GM18517 (cell line): ENCODE measurements around the gene KIF6.

ENCODE experiments used
- ATAC-seq: cut with Tn5 transposase; IDR thresholded peaks from one replicate; pipeline ENCODE4 v1.9.1; 2021; ENCODE audit warnings: mild to moderate bottlenecking, moderate library complexity; ENCODE audit not compliant: unreplicated experiment

KIF6 gene

GRCh38 chr6:39666706-39667489 is 58.3 kb downstream of the KIF6 start:
- no peak for ATAC-seq

- no peak for ATAC-seq
Observed at GRCh38 chr6:39665861-39666260, 59.3 kb downstream of the KIF6 start.

- no peak for ATAC-seq
Observed at GRCh38 chr6:39664173-39664572, 61.0 kb downstream of the KIF6 start.

- no peak for ATAC-seq
Observed at GRCh38 chr6:39657355-39658135, 67.7 kb downstream of the KIF6 start.

- ATAC-seq = no peak
Observed at GRCh38 chr6:39654121-39654520, 71.1 kb downstream of the KIF6 start.

DNA sequence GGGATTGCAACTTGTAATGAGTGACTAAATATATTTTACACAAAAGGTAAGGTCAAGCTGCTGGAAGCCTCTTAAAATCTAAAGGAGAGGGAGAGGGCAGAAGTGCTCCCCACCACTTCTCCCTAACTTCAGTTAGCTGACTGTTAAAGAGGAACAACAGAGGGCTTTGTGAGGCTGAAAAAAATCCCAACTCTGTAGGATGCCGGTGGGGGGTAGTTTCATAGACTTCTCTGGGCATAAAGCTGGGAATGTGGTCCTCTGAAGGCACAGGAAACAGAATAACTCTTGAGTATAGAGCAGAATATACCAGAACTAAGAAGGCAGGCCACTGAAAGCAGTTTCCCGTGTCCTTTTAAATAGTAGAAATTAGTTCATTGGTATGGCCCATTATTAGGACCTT is 71.6 kb downstream of the KIF6 start:
- ATAC-seq = no peak

- no peak for ATAC-seq
Observed at GRCh38 chr6:39649996-39650395, 75.2 kb downstream of the KIF6 start.

GRCh38 chr6:39646751-39647420 is 78.3 kb downstream of the KIF6 start:
- no peak for ATAC-seq

DNA sequence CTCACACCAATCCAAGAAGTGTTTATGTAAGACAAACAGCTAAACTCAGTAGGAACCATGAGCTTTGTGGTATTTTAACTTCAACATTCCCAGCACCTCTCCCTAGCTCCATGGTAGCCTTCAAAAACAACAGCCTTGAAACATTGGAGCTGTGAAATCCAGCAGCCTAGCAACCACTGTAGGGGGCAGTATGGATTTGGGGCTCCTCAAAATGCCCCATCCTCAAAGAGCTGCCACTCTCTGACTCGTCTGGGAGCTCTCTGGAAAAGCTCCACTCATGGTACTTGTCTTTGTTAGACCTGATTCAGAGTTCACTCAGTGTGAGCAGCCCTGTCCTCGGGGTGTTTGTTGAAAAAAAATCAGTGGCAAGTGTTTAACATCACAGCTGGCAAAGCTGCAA is 82.9 kb downstream of the KIF6 start:
- ATAC-seq = no peak

GRCh38 chr6:39638126-39638822 is 86.9 kb downstream of the KIF6 start:
- no peak for ATAC-seq

DNA sequence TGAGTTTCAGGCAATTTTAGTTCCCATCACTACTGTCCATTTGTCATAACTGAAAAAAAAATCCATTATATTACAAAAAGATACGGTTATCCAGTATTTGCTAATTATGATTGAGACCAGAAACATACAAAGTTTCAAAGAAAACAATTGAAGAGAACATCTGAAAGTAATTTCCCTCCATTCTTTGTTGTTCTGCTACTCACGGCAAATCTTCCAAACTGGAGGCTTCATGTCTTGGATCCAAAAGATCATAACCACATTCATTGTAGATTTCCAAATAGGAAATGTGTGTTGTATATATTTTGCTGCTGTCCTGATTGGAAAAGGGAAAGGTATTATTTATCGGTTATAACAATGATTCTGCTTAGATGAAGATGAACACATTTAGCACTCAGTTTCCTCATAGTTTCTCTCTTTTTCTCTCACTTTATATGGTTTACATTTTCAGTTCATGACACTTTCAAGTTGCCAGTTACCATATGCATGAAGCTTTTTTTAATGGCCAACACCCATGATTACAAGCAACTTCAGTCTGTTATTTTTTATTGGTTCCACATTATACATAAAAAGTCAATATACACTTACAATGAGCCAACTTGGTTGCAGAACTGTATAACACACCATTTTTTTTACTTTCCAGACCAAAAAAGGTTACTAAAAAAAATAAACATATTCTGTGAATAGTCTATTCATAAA is 90.4 kb downstream of the KIF6 start:
- ATAC-seq = no peak

DNA sequence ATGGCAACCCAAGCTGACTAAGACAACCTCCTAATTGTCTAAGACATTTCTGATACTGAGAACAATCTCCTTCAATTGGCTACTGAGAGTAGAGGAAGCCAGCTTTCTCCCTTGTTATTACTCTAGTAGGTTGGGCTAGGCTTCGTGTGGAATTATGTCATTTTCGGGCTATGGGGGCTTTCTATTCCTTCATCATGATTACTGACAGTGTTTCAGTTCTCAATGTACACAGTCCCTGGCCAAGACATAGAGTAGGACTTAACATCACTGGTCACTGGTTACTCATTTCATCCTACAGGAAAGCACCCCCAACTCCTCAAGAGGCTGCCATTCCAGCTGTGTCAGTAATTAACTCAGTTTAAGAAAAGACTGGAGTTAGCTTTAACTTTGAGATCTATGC is 100.0 kb downstream of the KIF6 start:
- no peak for ATAC-seq

- no peak for ATAC-seq
Observed at GRCh38 chr6:39623750-39624149, 101.5 kb downstream of the KIF6 start.

- no peak for ATAC-seq
Observed at GRCh38 chr6:39617520-39617919, 107.7 kb downstream of the KIF6 start.

DNA sequence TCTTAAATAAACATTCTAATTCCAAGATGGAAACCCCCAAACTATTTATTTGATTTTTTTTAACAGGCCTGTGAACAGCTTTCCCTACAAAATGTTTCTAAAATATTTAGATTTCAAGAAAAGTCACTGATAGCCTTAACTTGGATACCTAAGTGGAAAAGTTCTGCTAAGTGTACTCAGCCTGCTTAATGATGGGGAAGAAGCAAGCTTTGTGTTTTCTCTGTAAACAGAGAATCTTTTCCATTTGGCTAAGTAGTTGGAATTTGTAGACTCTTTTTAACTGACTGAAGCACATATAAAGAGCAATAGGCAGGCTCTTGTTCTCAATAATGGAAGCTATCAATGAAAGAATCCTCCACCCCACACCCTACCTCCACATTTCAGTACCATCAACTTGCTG is 108.2 kb downstream of the KIF6 start:
- no peak for ATAC-seq

DNA sequence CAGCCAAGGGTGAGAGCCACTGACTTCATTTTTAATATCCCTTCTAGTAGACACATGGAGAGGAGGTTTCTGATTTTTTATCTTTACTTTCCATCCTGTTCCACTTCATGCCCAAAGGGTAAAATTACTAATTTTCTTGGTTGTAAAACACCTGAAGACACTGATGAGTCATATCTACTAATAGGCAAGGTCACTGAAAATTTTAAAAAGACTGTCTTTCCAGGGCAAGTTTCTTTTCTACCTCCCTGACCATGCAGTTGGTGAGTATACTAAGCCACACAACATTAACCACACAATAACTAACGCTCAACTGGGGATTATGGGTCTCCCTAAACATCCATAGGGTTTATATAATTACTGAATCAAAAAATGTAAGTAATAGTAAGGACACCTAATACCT is 109.6 kb downstream of the KIF6 start:
- ATAC-seq = no peak

DNA sequence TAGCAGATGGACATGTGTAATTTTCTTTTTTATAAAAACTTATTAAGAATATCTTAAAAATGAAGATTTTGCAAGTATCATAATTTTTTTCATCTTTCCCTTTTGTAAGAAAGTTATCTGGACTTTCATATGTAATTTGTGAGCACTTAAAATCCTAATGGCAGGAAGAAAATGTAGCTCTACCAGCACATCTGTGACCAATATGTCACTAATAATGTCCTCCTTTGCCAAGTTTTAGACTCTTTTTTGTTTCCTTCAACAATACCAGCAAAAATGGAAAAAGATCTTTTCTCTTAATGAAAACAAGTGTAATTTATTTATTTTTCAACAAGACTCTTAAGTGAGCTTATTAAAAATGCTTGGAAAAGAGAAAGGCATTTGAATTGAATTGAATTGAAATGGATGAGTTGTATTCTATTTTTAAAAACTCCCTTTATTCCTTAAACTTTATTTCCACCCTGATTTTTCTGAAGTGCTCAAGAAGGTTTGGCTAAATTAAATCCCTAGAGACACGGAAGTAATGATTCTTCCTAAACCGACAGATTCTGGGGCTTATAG is 110.7 kb downstream of the KIF6 start:
- no peak for ATAC-seq

GRCh38 chr6:39610221-39610620 is 115.0 kb downstream of the KIF6 start:
- ATAC-seq = no peak

DNA sequence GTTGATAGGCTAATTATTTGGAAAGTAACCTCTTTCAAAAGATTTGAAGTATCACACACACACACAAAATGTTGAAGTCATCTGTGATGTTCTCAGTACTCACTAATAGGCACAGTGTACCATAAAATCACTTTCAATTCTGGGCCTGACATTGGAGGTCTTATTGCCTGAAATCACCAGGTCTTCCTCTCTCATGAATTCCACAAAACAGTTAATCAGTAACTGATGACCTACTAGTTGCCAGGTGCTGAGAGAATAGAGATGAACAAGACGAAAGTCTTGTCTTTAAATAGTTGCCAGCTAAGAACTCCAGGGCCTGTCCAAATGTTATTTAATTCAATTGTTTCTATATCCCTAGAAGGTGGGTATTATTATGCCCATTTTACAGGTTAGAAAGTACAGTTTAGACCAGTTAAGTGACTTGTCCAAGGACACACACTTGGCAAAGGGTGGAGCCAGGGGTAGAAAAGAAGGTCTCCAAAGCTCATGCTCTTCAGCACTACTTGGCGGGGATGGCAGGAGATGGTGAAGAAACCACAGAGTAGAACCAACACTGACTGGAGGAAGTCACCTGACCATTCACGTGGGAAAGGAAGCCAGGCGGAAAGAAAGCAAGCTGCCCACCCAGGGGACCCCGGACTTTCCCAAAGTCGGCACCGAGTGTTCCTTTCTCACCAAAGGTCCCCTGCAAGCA is 116.4 kb downstream of the KIF6 start:
- peak; percentile 75 for ATAC-seq
